Stimulated activated CD4-positive, alpha-beta T cell treated with anti-CD3 and anti-CD28 coated beads, Interleukin-4, amount 100 ng/mL, for 1 hour (primary cell): ENCODE measurements around the gene TSPAN17.

Source experiments
- DNase-seq: peaks from one replicate; pipeline ENCODE4 v3.0.0-alpha.2; 2020

The TSPAN17 gene

DNA sequence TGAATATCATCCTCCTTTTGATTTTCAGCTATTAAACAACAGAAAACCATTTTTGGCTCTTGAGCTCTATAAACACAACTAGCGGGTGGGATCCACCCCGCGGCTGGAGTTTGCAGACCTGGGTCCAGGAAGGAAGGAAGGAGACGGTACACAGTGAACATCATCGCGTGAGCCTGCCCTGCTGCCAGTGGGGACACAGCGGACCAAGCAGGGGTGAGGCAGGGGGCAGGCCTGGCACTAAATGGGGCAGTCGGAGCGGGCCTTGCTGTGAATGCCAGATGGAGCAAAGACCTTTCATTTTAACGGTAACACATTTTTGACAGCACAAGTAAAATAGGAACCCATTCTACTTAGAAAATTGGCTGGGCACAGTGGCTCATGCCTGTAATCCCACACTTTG, 14.4 kb downstream of the TSPAN17 start:
- no peak for DNase-seq

GRCh38 chr5:176662371-176663333, 15.4 kb downstream of the TSPAN17 start:
- DNase-seq, result no peak

- DNase-seq, result no peak
These were observed 16.3 kb downstream of the TSPAN17 start for GRCh38 chr5:176663566-176663965.

DNA sequence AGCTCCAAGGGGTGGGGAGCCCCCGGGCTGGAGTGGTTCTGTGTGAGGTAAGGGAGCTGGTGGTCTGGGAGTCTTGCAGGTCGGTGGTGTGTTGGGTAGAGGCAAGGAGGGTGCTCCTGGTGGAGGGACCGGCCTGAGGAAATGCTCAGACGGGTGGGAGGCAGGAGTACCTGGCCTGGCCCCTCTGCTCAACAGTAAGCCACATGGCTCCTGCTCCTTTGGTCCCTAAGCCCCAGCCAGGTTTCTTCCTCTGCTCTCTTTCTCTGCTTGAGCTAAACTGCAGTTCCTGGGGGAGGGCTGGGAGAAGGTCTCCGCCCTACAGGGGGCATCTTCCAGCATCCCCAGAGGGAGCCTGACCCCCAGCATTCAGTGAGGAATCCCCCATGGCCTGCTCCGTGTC, 17.2 kb downstream of the TSPAN17 start:
- DNase-seq, result no peak

- DNase-seq, result no peak
These were observed 17.6 kb downstream of the TSPAN17 start for GRCh38 chr5:176664886-176665285.

GRCh38 chr5:176665517-176665916, 18.2 kb downstream of the TSPAN17 start:
- DNase-seq, result no peak

GRCh38 chr5:176667637-176668036, 20.4 kb downstream of the TSPAN17 start:
- DNase-seq, result no peak

GRCh38 chr5:176670449-176670848, 23.2 kb downstream of the TSPAN17 start:
- DNase-seq, result no peak

GRCh38 chr5:176671399-176671798, 24.1 kb downstream of the TSPAN17 start:
- DNase-seq, result no peak

DNA sequence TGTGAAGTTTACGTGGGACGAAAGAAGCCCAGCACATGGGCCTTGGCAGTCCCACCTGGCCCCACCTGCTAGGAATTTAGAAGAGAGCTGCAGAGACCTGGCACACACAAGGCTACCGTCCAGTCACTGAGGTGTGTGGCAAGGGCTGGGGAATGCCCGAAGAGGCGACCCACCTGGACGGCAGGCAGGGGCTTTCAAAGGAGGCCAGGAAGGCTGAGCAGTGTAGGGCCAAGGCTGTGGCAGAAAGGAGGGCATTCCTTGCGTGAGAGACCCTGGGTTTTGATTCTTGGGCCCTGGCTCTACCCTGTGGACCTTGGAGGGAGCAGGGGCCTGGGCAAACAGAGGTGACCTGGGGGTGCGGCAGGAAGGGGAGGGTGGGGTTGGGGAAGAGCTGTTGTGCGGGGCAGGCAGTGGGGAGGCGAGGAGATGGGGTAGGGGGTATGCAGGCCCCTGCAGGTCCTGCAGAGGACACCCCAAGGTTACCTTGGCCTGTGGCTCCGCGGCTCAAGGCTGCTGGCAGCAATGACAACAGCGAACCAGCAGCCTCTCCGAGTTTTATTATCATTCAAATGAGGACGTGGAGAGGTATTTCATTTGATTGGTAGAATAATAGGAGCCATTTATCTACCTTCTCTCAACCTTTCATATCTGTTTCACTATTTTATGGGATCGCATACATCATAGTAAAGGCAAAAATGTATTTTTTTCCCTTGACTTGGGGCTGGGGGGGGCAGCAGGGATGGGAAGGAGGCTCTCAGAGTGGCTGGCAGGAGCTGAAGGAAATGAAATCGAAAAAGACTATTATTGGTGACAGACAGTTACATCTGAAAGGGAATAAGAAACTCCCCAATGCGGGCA, 24.8 kb downstream of the TSPAN17 start:
- no peak for DNase-seq

- no peak for DNase-seq
These were observed 26.6 kb downstream of the TSPAN17 start for GRCh38 chr5:176673651-176674583.

DNA sequence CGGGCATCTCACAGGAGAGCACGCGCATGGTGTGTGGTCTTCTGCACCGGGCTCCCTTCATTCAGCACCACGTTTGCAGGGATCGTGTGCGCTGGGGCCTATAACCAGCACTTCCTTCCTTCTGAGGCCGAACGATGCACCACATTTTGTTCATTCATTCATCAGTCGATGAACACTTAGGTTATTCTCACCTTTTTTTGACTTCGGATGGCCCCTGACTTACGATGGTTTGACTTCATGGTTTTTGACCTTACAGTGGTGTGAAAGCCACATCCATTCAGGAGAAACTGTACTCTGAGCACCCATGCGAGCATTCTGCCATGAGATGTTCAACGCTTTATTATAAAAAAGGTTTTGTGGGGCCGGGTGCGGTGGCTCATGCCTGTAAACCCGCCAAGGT, 27.5 kb downstream of the TSPAN17 start:
- DNase-seq, result no peak

DNA sequence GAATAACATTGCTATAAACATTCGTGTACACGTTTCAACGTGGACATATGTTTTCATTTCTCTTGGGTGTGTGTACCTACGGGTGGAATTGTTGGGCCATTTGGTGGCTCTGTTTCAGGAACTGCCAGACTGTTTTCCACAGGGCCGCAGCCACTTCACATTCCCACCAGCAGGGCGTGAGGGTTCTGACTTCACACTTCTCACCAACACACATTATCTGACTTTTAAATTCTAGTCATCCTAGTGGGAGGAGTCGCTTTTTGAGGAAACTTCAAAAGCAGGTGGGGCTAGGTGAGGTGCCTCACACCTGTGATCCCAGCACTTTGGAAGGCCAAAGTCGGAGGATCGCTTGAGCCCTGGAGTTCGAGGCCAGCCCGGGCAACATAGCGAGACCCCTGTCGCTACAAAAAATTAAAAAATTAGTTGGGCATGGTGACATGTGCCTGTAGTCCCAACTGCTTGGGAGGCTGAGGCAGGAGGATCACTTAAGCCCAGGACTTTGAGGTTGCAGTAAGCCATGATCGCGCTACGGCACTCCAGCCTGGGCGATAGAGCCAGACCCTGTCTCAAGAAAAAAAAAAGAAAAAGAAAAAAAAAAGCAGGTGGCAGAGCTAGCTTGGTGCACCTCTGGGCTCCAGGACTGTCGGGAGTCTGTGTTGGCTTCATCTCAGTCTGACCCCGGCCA, 28.5 kb downstream of the TSPAN17 start:
- no peak for DNase-seq

GRCh38 chr5:176676361-176676824, 29.1 kb downstream of the TSPAN17 start:
- no peak for DNase-seq

- no peak for DNase-seq
These were observed 30.1 kb downstream of the TSPAN17 start for GRCh38 chr5:176677209-176677939.

DNA sequence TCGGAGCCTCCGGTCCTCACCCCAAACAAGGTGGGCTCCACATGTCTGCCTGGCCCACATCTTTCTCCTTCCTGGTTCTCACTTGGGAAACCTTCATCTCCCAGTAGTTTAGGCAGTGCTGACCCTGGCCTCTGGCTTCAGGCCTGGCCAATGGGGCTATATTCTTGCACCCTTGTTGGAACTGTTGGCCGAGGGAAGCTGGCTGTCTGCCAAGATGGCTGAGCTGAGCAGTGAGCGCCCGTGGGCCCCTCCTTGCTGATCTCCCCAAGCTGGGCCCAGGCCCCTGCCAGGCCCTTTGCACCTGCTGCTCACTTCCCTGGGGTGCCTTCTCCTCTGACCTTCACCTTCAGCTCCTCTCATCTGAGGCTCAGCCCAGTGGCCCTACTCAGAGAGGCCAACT, 31.3 kb downstream of the TSPAN17 start:
- DNase-seq, result no peak

DNA sequence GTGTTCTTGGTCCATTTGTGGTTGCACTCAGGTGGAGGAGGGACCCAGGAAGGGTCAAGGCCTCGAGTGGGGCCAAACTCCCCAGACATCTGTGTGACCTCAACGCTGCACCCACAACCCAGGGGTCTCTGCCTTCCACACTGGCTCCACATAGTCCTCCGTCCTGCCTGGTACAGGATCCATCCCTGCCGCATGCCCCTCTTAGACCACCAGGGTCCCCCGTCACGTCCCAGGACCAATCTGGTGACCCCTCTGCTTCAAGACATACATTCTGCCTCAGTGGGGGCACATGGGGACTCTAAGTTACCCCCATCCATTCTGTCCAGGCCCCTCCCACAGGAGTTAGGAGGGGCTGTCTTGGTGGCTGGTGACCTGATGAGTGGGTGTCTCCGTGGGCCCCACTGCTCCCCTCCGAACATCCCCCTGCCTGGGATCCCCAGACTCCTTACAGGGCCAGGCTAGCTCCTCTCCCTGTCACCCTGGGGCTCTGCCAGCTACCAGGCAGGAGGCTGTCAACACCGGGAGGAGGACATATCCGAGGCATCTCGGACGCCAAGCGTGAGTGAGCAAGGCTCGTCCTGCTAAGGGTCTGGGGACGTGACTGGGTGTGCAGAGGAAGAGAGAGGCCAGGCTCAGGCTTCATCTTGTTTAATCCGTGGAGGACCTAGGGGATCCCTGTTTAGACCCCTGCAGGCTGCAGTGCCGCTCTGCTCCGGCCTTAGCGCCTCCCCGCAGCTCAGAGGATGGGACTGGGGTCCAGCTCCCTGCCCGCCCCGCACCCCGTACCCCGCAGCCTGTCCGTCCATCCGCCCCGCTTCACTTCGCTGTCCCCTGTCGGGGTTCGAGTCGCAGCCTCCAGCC, 32.3 kb downstream of the TSPAN17 start:
- DNase-seq, result no peak

DNA sequence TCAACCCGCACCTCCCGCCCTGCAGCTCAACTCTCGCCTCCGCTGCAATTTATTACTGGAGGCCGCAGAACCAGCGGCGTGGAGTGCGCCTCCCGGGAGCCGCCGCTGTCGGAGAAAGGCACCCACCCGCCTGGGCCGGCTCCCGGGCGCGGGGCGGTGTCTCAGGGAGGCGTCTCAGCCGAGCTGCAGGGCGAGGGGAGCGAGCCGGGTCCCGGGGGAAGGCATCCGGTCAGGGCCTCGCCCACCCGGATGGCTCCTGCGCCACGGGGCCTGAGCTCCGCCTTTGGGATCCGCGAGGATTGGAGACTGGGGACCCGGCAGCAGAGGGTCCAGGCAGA, 32.9 kb downstream of the TSPAN17 start:
- DNase-seq, result no peak

GRCh38 chr5:176682016-176682531, 34.8 kb downstream of the TSPAN17 start:
- DNase-seq, result no peak

- no peak for DNase-seq
These were observed 37.7 kb downstream of the TSPAN17 start for GRCh38 chr5:176685010-176685409.
